HG02571 (cell line): Measurements from ENCODE around the gene NR2C2.

Experiments
- ATAC-seq: cut with Tn5 transposase; IDR thresholded peaks from one replicate; pipeline ENCODE4 v1.9.1; 2021; ENCODE audit warnings: mild to moderate bottlenecking, moderate library complexity; ENCODE audit not compliant: unreplicated experiment

NR2C2 gene

DNA sequence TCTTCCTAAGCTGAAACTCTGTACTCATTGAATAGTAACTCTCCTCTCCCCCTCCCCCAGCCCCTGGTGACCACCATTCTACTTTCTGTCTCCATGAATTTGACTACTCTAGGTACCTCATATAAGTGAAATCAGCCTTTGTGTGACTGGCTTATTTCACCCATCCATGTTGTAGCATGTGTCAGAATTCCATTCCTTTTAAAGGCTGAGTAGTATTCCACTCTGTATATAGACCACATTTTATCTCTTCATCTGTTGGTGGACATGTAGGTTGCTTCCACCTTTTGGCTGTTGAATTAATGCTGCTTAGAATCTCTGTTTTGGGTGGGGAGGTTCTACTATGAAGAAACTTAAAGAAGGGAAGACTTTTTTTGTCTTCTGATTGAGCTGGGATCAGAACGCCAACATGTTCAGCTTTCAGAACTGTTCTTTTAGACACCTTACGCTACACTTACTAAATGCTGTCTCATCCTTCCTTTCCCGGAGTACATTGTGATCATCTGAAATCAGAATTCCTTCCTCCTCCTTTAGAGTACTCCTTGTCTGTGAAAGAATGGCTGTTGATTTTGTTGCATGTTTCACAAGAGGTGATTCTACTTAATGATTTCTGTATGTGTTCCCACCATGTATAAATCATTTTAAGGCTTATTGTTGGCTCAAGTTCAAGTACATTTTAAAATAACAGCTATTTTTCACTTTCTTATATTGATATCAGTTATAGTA is 67.4 kb downstream of the NR2C2 start:
- no peak for ATAC-seq

DNA sequence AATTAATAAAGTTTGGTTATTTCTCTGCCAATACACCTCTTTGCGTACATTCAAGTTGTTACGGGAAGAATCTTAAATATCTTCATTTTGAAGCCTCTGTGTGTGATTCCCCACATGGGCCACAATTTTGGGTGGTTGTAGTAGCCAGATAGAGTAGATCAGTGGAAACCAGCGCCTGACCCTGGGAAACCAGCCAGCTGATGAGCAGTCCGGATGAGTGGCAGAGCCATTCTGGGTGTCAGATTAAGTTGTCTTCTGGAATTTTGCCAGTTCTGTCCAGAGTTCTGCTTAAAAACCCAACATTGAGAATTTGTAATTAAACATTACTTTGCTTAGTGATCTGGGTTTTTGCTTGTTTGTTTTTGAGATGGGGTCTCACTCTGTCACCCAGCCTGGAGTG is 68.1 kb downstream of the NR2C2 start:
- no peak for ATAC-seq

DNA sequence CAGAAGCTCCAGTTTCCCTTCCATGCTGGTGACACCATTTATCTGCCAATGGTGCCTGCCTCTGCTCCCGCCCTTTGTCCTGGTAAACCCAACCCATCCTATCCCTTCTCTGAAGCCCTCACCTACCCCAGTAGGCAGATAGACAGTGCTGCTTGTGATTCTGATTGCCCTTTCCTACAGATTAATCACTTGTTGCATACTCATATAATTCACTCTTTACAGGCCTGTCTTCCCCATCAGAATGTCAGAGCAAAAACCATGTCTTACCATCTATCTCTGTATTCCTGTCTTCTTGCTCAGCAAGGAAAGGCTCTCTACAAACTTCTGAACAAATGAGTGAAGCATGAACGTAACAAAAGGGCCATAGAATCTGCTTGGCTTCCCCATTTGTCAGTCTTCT is 69.8 kb downstream of the NR2C2 start:
- ATAC-seq: no peak

DNA sequence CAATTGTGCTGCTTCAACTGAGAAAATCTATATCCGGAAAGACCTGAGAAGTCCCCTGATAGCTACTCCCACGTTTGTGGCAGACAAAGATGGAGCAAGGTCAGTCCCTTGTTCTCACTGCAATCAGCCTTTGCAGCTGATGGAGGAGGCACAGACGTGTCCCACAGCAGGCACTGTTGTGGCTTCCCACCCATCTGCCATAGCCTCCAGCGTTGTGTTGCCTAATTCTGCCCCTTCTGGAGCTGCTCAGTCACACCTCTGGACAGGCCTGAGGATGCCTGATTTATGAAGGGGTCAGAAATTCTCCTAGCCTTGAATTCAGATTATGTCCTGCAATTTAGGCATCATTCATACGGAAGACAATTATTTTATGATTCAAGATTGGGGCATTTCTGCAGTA is 75.9 kb downstream of the NR2C2 start:
- ATAC-seq: no peak

DNA sequence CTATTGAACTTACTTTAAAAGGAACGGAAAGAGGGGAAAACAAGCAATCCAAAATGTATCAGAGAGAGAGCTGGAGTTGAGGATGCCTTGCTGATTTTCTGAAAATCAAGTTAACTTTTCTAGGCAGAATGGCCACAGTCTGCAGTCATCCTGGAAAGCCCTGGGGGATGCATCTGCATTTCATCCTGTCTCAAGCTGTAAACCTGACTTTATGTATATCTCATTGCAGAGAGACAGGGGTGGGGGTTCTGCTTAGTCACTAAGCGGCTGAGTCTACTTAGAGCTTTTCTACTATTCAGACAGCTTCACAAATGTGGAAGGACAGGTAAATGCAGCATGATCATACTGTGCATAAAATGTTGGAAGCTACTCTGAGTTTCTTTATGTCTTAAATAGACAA is 76.3 kb downstream of the NR2C2 start:
- no peak for ATAC-seq

DNA sequence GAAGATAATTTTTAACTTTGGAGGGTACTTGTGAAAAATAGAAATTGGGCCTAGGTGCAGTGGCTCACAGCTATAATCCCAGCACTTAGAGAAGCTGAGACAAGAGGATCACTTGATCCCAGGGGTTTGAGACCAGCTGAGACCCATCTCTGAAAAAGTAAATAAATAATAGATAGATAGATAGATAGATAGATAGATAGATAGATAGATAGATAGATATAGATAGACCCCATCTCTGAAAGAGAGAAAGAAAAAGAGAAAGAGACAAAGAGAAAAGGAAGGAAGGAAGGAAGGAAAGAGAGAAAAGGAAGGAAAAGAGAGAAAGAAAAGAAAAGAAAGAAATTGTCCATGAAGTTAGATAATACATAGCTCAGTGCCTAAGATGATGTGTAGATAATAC is 82.2 kb downstream of the NR2C2 start:
- ATAC-seq: no peak

DNA sequence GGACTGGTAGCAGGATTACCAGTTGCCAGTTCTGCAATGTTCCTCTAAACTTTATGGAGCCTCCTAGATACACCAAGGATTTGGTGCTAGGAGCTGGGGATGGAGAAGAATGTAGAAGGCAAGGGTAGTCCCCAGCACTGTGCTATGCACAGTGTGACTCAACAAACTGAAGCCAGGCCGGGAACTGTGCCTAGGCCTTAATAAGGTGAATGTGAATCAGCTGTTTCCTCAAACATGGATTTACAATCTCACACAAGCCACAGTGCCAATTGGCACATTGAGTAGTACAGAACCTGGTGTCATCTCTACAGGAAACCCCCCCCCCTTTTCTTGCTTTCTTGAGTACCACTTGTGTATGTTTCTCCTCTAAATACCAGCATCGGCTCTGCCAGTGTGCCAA is 85.3 kb downstream of the NR2C2 start:
- no peak for ATAC-seq

DNA sequence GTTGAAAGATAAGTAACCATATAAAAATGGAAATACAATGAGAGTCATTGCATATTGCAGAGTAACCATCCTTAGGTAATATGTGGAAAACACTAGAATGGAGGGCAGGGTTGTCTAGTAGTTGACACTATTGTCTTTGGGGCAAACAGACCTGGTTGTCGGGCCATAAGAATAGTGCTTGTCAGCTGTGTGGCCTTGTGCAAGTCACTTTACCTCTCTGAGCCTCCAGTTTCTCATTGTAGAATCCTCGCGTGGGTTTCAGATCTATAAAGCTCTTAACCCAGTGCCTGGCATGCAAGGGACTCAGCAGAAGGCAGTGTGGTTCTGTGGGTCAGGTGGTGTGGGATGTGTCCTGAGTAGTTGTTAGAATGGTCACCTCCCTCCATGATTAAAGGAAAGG is 85.7 kb downstream of the NR2C2 start:
- ATAC-seq: no peak

DNA sequence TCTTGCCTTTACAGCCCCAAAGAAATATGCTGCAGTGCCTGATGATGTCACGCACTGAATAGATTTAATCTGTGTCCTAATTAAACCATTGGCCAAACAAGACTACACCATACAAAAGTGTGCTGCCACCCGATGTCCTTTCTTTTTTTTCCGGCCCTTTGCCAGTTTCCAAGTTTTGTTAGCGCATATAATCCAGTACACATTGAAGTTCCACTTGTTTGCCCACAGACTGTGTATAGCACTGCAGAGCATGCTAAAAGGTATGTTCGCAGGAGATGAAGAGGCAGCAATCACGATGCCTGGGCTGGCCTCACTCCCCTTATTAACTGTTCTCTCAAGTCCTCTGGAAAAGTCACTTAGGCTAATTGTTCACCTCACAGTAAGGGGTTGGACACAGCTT is 90.9 kb downstream of the NR2C2 start:
- no peak for ATAC-seq

DNA sequence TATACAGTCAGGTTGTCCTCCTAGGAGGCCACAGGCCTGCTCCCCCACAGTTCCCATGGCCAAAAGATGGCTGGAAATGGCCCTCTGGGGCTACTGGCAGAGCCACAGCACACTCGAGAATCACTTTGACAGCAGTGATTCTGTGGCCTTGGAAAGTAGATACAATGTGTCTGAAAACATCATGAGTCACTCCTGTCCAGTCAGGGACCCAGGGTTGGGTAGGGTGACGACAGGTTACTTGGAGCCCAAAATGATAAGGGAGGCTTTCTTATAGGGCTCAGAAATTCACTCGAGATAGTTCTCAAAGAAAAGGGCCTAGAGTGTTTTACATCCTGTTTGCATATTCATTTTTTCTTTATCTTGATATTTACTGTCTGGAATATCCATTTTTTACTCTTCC is 93.5 kb downstream of the NR2C2 start:
- ATAC-seq: no peak

DNA sequence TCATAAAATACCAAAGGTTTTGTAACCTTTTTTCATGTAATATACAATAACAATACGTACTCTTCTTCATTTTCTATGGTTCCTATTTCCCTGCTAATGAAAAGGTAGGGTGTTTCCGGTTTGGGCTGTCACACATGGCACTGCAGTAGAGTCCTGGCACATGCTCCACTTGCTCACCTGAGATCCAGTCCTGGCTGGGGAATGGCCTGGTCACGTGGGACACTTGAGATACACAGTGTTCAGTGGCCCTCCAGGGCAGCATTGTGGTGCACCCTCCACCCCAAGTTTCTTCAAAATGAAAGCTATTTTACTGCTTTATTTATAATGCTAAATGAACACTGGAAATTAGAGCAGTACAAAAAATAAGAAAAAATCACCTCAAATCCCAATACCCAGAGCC is 94.6 kb downstream of the NR2C2 start:
- ATAC-seq: no peak

DNA sequence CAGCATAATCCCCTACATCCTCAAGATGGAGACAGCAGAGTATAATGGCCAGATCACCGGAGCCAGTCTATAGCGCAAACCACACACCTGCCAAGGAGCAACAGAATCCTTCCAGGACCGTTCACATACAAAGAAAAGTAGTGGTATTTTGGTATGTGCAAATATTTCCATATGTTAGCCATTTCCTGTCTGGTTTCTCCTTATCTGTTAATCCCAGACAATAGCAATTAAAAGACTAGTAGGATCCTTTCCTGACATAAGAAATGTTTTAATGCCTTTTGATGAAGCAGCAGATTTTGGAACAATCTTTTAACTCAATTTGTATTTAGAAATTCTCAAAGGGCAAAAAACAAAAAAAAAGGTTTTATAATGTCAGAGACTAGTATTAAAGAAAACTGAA is 95.6 kb downstream of the NR2C2 start:
- ATAC-seq: no peak

DNA sequence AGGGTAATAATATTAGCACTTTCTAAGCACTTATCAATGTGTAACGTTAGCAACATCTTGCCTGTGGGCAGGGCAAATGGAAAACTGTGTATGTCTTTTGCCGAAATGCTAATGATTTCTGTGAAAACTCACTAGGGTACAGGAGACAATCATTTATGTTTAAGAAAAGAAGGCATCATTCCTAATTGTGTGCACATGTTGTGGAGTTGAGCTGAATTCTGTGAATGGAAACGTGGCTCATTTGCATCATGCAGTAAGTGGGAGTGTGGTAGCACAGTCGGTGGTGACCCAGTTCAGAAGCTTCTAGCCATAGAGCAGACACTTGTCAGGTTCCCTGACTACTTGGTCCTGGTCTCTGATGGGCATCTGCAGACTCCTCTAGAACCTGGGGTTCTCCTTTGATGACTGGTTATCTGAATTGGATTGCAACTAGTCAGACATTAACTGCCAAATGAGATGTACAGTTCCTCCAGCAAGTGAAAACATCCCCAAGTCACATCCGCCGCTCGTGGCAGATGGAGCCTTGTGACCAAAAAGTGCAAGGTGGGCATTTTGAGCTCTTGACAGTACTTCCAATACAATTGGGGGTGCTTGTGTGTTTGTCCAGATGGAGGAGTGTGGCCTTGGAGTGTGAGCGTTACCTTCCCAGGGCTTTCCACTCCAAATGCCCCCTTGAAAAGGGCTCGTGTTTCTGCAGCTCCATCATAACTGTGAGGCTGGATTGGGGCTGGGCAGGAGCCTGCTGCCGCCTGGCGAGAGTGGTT is 96.2 kb downstream of the NR2C2 start:
- ATAC-seq: no peak

DNA sequence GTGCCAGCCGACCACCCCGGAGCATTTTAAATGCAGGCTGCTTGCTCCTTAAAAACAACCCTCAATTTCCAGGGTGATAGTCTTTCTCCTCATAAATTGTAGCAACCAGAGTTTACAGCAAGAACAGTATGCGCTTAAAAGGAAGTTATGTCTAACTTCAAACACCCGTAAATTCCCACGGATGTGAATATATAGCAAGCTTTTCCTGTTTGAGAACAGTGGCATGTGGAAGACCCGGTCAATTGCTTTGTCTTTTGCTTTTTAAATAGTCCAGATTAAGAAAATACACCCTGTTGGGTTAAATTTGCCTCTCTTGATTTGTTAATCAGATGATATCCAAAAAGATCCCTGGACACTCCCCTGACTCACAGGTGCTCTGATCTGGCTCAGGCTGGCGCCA is 96.9 kb downstream of the NR2C2 start:
- ATAC-seq: no peak

DNA sequence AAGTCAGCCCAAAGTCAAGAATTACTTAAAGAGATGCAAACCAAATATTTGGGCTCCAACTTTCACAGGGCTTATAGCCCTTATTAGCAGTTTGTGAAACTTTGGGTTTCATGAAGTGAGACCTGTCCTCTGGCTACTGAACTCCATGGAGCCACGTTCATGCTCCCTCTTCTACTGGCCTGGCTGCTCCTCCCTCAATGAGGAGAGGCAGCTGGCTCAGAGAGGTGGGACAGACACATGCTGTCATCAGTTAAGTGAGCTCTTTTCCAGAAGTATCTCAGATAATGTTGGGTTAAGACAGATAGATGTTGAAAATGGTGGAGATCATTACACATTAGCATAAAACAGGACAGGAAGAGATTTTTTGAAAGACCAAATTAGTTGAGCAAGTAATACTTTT is 98.3 kb downstream of the NR2C2 start:
- no peak for ATAC-seq

DNA sequence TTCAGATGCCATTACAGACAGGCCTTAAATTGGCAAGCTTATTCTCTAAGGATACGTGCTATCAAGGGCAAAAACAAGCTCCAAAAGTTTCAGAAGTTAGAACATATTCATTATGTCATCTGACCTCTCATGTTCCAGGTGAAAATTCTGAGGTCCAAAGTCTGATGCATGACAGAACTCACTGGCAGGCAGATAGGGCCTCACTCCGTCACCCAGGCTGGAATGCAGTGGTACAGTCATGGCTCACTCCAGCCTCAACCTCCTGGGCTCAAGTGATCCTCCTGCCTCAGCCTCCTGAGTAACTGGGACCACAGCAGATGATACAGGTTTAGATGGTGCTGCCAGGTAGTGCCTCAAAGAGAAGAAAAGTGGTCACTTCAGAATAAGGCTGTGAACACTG is 102.2 kb downstream of the NR2C2 start:
- ATAC-seq: no peak

DNA sequence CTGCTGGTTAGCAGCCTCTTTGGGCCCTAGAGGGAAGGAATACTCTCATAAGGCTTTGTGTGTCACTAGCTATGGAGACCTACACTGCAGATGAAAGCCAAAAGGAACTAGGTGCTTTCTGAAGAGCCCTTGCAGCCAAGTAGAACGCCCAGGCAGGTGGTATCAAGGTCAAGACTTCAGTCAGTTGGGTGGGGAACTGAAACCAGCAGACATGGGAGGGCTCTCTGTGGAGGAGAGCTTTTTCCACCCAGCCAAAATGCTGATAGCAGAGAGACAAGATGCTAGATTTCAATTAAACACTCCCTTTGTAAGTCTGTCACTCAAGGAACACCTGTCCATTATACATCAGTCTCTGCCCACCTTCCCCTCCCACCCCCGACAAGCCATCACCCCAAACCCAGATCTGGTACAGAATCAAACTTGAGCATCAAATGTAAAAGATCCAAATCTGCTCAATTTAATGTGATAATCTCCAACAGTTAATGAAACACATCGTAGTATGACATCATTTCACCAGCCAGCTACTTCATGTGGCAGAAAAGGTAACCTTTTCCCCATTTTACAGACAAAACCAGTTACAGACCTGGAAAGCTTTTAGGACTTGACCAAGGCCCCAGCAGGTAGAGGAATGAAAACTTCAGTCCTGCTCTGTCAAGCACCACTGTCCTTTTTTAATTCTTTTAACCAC is 103.2 kb downstream of the NR2C2 start:
- peak; percentile 58 for ATAC-seq

DNA sequence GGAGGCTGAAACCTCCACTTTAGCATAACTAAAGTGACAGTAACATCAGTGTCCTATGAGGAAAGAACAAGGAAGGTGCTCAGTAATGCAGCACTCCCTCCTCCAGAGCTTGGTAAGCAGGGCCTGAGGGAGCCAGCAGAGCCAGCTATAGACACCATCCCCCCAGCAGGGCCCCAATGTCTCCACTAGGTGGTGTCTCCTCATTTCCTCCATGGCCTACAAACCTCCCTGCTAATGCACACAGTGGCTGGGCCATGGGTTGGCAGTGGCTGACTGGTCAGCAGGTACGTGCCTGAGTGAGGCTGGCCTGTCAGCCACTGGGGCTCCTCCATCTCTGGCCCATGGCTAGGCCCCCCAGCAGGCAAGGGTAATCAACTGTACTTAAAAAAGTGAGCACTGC is 104.1 kb downstream of the NR2C2 start:
- no peak for ATAC-seq

DNA sequence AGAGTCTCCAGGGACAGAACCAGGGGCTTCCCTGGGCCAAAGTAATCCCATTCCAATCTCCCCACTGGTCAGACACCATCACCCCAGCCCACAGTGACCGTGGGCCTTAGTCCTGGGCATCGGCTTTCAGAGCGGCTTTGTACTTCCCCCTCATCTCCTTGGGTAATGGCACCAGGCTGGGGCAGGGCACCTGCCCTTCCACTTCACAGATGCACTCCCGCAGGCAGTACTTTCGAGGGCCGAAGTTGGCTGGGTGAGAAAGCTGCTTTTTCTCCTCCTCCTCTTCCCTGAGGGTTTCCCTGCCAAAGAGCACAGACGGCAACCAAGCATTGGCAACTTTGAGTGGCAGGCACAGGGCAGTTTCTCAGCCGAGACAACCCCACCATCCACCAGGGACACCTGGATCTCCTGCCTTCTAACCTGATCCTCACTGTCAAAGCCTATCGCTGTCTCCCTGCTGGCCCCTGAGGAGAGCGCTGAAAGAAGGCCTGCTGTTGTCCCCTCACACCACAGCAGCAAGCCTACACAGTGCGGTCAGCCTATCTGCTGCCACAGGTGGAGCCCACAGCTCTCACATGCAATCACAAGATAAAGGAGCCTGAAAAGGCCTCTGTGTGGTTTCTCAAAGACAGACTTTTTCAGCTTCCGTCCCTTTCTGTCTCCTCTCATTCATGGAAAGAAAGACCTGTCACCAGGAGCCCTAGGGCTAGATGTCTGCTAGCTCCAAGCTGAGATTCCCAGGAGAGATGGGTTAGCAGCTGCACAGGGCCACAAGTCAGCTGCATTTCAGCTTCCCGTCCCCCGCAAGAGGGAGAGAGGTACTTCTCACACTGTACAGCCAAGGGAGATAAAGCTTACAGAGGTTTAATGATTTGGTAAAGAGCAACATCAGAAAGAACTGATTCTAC is 105.2 kb downstream of the NR2C2 start:
- no peak for ATAC-seq

DNA sequence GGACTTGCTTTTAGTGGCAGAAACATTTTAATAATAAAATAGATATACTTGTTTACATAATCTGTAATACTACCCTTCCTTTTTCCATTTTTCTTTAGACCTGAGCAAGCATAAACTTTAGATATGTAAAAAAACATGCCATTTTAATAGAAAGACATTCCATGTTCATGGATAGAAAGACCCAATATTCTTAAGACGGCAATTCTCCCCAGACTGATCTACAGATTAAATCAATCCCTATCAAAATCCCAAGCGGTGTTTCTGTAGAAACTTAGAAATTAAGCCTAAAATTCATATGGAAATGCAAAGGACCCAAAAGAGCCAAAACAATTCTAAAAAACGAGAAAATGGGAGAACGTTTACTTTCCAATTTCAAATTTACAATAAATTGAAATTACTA is 106.2 kb downstream of the NR2C2 start:
- no peak for ATAC-seq

DNA sequence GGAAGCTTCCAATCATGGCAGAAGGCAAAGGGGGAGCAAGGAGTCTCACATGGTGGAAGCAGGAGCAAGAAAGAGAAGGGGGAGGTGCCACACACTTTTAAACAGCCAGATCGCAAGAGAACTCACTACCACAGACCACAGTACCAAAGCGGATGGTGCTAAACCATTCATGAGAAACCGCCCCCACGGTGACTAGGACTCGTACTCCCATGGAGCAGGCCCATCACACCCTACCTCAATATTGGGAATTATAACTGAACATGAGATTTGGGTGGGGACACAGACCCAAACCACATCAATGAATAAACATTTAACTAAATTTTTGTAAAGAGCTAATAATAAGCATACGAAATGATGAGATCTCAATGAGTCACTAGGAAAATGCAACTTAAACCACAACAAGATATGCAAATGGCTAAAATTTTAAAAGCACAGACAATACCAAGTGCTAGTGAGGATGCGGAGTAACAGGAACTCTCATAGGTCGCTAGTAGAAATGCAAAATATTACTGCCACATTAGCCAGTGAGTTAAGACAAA is 107.7 kb downstream of the NR2C2 start:
- ATAC-seq: peak; percentile 45
